Camera-type eye (tissue), 1 donor: Measurements from ENCODE around the gene TRPM3. TPM values are rescaled to one million over a fixed set of nuclear protein-coding genes. Genes with fewer than 3 reads are reported as not detected.

ENCODE experiments used
- total RNA-seq: library from RNA; depleted of rRNA; stranded (reverse); fragments of >200 nt; gene quantifications from one replicate; pipeline ENCODE4 v1.2.3, GENCODE V29; 2014

Gene TRPM3
- 207 TPM for total RNA-seq

DNA sequence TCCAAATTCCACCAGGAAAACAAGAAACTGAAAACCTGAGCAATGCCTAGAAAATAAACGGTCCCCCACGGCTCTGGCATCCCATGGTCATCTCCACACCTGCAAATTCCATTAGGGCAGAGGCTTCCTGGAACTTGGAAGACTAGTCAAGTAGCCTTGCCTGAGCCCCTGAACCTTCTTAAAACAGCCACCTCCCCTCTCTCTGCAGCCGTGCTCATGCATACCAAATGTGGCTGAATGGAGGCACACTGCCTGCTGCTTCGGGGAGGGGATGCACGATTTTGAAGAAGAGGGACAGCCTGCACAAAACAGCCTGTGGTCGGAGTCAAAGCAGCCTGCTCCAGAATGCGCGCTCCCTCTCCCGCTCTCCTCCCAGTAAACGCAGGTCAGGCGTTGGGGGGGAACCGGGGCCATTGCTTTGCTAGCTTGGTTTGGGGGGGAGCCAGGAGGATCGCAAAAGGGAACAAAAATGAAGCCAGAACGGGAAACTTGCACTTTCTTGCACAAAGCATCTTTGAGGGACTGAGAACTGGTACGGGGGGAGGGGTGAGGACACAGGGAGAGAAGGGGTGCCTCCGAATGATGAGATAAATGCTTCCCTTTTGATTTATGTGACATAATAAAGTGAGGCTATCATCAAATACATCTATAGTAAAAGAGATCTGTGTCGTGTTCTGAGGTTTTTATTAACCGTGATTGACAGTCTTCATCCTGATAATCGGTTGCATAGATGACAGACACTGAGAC, at the start of gene TRPM3:
TRPM3 (minus strand) TSS at position 347 of the 747 bp plus-strand sequence; CDS start at position 80, 267 bp downstream.

